PC-9 (cell line): Measurements from ENCODE around the gene LHCGR. TPM values are rescaled to one million over a fixed set of nuclear protein-coding genes. Genes with fewer than 3 reads are reported as not detected.

Experiments used
- BruUV-seq: library from RNA; stranded (reverse); fragments of 400-500 nt; replicated peaks from 2 replicates; lab custom pipeline; 2021; lab: Mats Ljungman, UMichigan
- CTCF ChIA-PET: fragments of 300-600 bp; sonication (Branson Sonifier 250); formaldehyde crosslinking; loops from one replicate; lab custom pipeline; 2022; ENCODE audit warnings: antibody characterized with exemption; lab: Charles Lee
- POLR2A ChIA-PET: fragments of 300-600 bp; sonication (Branson Sonifier 250); formaldehyde crosslinking; loops from one replicate; lab custom pipeline; 2022; ENCODE audit warnings: antibody characterized with exemption; ENCODE audit not compliant: unreplicated experiment; lab: Charles Lee
- DNase-seq, 2 experiments: peaks; one replicate each; pipeline versions ENCODE4 v3.0.0 to v3.0.0-alpha.2; 2015 to 2022; ENCODE audit warnings: mixed read lengths in 1 of 2
- H2AFZ ChIP-seq: fragments of 200-600 bp; sonication (generic); 2 replicates; pipeline ENCODE4 v1.8.1; 2017; ENCODE audit warnings: antibody characterized with exemption
- H3F3A ChIP-seq: fragments of 200-600 bp; sonication (generic); 2 replicates; pipeline ENCODE4 v1.8.1; 2017; ENCODE audit warnings: antibody characterized with exemption, mild to moderate bottlenecking, low read depth; ENCODE audit not compliant: insufficient read depth
- H3K27ac ChIP-seq: fragments of 200-600 bp; sonication (generic); 2 replicates; pipeline ENCODE4 v1.6.1; 2016; ENCODE audit warnings: mixed run types
- H3K27me3 ChIP-seq: fragments of 200-600 bp; sonication (generic); 2 replicates; pipeline ENCODE4 v1.6.1; 2016; ENCODE audit warnings: low read depth, mixed run types; ENCODE audit not compliant: insufficient read depth
- H3K36me3 ChIP-seq: fragments of 200-600 bp; sonication (generic); 2 replicates; pipeline ENCODE4 v1.6.1; 2016; ENCODE audit warnings: low read depth, mixed run types
- H3K4me1 ChIP-seq: fragments of 200-600 bp; sonication (generic); replicated peaks from 2 replicates; pipeline ENCODE4 v1.6.1; 2016; ENCODE audit warnings: mixed run types; ENCODE audit not compliant: insufficient read depth
- H3K4me2 ChIP-seq: fragments of 200-600 bp; sonication (generic); 2 replicates; pipeline ENCODE4 v1.6.1; 2017; ENCODE audit warnings: mixed run types
- H3K4me3 ChIP-seq: fragments of 200-600 bp; sonication (generic); 2 replicates; pipeline ENCODE4 v1.6.1; 2016; ENCODE audit warnings: mixed run types
- H3K79me2 ChIP-seq: fragments of 200-600 bp; sonication (generic); 2 replicates; pipeline ENCODE4 v1.6.1; 2017; ENCODE audit warnings: low read depth, mixed run types
- H3K9me2 ChIP-seq: fragments of 200-600 bp; sonication (generic); 2 replicates; pipeline ENCODE4 v1.8.1; 2017; ENCODE audit warnings: mild to moderate bottlenecking; ENCODE audit not compliant: insufficient read depth
- H3K9me3 ChIP-seq: fragments of 200-600 bp; sonication (generic); 2 replicates; pipeline ENCODE4 v1.8.1; 2016; ENCODE audit warnings: low read depth; ENCODE audit not compliant: insufficient read depth
- H4K20me1 ChIP-seq: fragments of 200-600 bp; sonication (generic); 2 replicates; pipeline ENCODE4 v1.8.1; 2017; ENCODE audit not compliant: insufficient read depth
- CTCF ChIP-seq: fragments of 200-600 bp; sonication (generic); conservative IDR thresholded peaks from 2 replicates; pipeline ENCODE4 v1.6.1; 2017; ENCODE audit warnings: mixed run types, antibody characterized with exemption, mild to moderate bottlenecking, moderate library complexity
- EZH2 ChIP-seq: fragments of 200-600 bp; sonication (generic); IDR thresholded peaks from 2 replicates; pipeline ENCODE4 v1.8.0; 2017; ENCODE audit warnings: antibody characterized with exemption, low read depth
- intact Hi-C: fragments of 100-400 bp; cut with micrococcal nuclease; formaldehyde crosslinking; loops from one replicate; pipeline ENCODE4 v1.10.0; 2022; ENCODE audit not compliant: unreplicated experiment
- total RNA-seq: library from RNA; stranded (reverse); gene quantifications from 2 replicates; pipeline ENCODE4 v1.2.3, GENCODE V29; 2021

Gene LHCGR
- total RNA-seq, 1 experiment from 2014 or later, result not detected

GRCh38 chr2:48651158-48651790, 104.2 kb downstream of the LHCGR start:
- Histone ChIP-seq H3K9me2 (no peaks in the 10 kb centered on the region), H3K4me2 (no peak overlapping the region), H3K4me1 (no peaks in the 10 kb centered on the region), H3K27ac (no peak overlapping the region), H2AFZ (no peak overlapping the region), H3K36me3 (no peaks in the 10 kb centered on the region), H3K4me3 (no peak overlapping the region), H4K20me1 (no peaks in the 10 kb centered on the region), H3K9me3 (no peaks in the 10 kb centered on the region), H3K79me2 (no peaks in the 10 kb centered on the region), H3K27me3 (no peaks in the 10 kb centered on the region), H3F3A (no peaks in the 10 kb centered on the region)
- no peak for DNase-seq
- POLR2A ChIA-PET, result no interaction called here
- CTCF ChIA-PET, result no interaction called here
- intact Hi-C loops, result no loop called here
- no TSS peak for BruUV-seq
- TF ChIP-seq EZH2, result no peak
- no peak for TF ChIP-seq CTCF

DNA sequence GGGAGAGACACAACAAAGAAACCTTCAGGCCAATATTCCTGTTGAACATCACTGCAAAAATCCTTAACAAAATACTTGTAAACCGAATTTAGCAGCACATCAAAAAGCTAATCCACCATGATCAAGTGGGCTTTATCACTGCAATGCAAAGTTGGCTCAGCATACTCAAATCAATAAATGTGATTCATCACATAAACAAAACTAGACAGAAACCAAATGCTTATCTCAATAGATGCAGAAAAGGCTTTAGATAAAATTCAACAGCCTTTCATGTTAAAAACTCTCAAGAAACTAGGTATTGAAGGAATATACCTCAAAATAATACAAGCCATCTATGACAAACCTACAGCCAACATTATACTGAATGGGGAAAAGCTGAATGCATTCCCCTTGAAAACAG, 117.3 kb downstream of the LHCGR start:
- TF ChIP-seq EZH2, result no peak
- Histone ChIP-seq H4K20me1 (no peaks in the 10 kb centered on the region), H3K36me3 (no peaks in the 10 kb centered on the region), H3K9me2 (0 out of 2 replicates have a peak, but pooled peaks cover 3% of the 10 kb centered on the region), H3K9me3 (no peaks in the 10 kb centered on the region), H2AFZ (no peak overlapping the region), H3K27me3 (peaks cover 5% of the 10 kb centered on the region; the same call in 1 of the 2 replicates), H3K79me2 (no peaks in the 10 kb centered on the region), H3K27ac (no peak overlapping the region), H3K4me3 (no peak overlapping the region), H3K4me2 (no peak overlapping the region), H3F3A (no peaks in the 10 kb centered on the region), H3K4me1 (no peaks in the 10 kb centered on the region)
- intact Hi-C loops, result no loop called here
- DNase-seq, result no peak
- POLR2A ChIA-PET, result no interaction called here
- CTCF ChIA-PET, result interaction anchor here (0.6 kb wide), 1 partner anchor 15 kb away, joined by 4 read pairs; no protein-coding TSS in a partner anchor
- no TSS peak for BruUV-seq

Other genes starting within 250 kb of the LHCGR start
- 1.4 and 1.7 TPM in 2 replicates for gene STON1, start 225.6 kb downstream of the LHCGR start, total RNA-seq
- not detected in 2 replicates for gene GTF2A1L, start 137.9 kb downstream of the LHCGR start, total RNA-seq